ENCODE data around the gene BTN3A1.
"Not testable (repeated sequence)": the region's sequence is repeated elsewhere in the genome, so short reads cannot be mapped to it uniquely, and the experiment has no call there.

The BTN3A1 gene

DNA sequence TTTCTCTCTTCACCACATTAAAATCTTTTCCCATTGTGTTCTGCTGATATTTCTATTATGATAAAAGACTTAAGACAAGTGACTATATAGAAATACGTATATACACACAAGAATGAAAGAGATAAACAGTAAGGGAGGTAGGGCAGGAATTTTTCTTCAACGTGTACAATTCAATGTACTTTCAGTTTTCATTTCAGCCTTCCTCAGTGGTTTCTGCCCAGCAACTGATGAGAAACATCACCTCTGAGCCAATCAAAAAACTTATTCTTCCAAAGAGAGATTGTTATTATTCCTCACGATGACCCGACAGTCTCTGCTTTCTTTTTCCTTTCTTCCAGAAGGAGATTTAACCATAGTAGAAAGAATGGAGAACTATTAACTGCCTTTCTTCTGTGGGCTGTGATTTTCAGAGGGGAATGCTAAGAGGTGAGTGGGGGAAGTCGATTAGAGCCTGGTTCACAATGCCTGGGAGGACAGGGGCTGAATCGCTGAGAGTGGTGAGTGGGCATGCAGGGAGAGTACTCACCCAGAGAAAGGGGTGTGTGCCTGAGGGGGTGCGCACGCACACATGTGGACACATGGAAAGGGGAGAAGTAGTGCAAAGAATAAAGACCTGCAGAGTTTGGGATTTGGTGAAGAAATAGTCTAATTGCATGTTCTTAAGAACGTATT is at the start of gene BTN3A1:
Gene BTN3A1 (plus strand): TSS at position 289 of the 672 bp plus-strand sequence. CDS start 3,289 bp downstream, outside the sequence.
- DNase-seq (ENCODE audit: low spot score), result peak; percentile 67
- peak; percentile 88 for FAIRE-seq

- no peak for FAIRE-seq
Observed at GRCh38 chr6:26352315-26352714, 49.8 kb upstream of the BTN3A1 start.

DNA sequence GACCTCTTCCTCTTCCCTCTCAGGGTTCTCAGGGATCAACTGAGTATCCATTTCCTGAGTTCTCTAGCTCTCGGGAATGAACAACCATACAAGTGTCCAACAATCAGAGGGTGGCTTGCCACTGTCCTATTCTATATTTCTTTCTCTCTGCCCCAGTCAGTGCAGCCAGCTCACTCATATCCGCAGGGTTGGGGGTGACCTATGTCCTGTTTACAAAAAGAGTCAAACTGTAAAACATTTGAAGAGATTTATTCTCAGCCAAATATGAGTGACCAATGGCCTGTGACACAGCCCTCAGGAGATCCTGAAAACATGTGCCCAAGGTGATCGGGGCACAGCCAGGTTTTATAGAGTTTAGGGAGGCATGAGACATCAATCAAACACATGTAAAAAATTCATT is 47.9 kb upstream of the BTN3A1 start:
- no peak for FAIRE-seq
- no peak for DNase-seq (ENCODE audit: low spot score)

More at GRCh38 chr6:26352315-26352714, 49.8 kb upstream of the BTN3A1 start:
- DNase-seq (ENCODE audit: low spot score), result no peak

DNA sequence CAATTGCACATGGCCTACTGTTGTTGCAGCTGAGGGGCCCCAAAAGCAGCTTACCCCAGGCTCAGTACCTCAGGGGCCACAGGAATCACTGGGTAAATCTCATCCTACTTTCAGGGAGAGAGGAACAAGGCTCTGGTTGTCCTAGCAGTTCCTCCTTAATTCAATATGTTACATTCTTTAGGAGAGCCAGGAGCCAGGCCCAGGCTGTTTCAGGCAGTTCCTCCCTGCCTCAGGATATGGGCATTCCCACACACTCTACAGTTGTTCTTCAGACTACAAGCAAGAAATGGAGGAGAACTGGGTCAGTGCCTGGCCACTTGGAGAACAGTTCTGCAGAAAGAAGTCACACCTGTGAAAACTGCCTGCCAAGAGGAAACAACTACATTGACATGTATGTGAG is 46.7 kb upstream of the BTN3A1 start:
- DNase-seq (ENCODE audit: low spot score), result no peak
- FAIRE-seq, result no peak

GRCh38 chr6:26357543-26357942 is 44.5 kb upstream of the BTN3A1 start:
- not testable (repeated sequence) for FAIRE-seq

DNA sequence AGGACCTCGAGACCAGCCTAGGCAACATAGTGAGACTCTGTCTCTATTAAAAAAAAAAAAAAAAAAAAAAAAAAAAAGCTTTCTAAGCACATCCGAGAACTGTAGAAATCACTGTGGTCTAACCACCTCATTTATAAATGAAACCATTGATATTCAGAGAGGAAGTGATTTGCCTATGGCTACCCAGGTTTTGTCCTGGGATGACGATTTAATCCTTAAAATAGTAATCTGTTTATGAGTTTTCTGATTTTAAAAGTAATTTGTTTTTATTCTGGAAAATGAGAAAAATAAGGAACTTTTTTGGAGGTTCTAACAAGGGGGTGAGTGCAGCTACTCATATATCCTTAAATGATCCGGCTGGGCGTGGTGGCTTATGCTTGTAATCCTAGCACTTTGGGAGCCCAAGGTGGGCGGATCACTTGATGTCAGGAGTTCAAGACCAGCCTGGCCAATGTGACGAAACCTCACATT is 43.5 kb upstream of the BTN3A1 start:
- DNase-seq (ENCODE audit: low spot score) (no peak), FAIRE-seq (no peak)

More at GRCh38 chr6:26357543-26357942, 44.5 kb upstream of the BTN3A1 start:
- not testable (repeated sequence) for DNase-seq (ENCODE audit: low spot score)

- no peak for FAIRE-seq
- DNase-seq (ENCODE audit: low spot score), result no peak
Observed at GRCh38 chr6:26359765-26360164, 42.3 kb upstream of the BTN3A1 start.

DNA sequence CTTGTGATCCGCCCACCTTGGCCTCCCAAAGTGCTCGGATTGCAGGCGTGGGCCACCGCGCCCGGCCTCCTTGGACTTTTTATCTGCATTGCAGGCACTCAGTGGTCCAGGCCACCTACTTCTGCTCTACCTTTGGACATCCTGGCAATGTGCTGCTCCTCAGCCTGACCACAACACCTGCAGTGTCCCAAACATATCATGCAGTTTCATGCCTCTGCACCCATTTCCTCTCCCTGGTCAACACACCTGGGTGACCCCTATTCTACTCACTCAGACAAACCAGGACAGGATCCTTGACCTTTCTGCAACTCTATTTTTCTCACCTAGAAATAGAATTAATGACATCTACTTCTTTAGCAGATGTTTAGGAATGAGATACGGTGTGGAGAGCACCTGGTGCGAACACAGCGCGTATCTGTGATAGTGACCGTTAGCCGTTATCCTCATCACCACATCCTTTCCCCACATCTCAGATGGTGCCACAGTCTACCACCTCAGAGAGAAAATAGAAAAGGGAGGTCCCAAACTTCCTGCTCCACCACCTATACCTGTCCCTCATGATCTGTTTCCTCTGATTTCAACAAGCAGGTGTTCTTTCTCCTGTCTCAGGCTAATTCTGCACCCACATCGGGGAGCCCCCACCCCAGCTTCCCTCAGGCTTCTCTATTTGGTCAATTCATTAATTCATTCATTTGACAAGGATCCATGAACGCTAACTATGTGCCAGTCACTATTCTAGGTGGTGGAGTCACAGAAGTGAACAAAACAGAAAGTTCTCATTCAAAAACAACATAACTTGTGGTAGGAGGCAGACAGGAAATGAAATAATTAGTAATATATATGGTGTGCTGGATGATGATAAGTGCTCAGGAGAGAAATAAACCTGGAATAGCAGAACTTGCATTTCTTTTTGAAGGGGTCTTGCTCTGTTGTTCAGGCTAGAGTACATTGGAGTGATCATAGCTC is 41.3 kb upstream of the BTN3A1 start:
- no peak for FAIRE-seq

GRCh38 chr6:26361544-26361943 is 40.5 kb upstream of the BTN3A1 start:
- no peak for FAIRE-seq

More for the DNA sequence above, 41.3 kb upstream of the BTN3A1 start:
- DNase-seq (ENCODE audit: low spot score), result no peak

GRCh38 chr6:26362093-26362835 is 39.8 kb upstream of the BTN3A1 start:
- no peak for DNase-seq (ENCODE audit: low spot score)
- FAIRE-seq, result no peak

More at GRCh38 chr6:26361544-26361943, 40.5 kb upstream of the BTN3A1 start:
- no peak for DNase-seq (ENCODE audit: low spot score)

- DNase-seq (ENCODE audit: low spot score), result no peak
- no peak for FAIRE-seq
Observed at GRCh38 chr6:26362836-26363220, 39.2 kb upstream of the BTN3A1 start.

GRCh38 chr6:26363882-26364701 is 38.0 kb upstream of the BTN3A1 start:
- DNase-seq (ENCODE audit: low spot score), result no peak
- FAIRE-seq, result no peak

DNA sequence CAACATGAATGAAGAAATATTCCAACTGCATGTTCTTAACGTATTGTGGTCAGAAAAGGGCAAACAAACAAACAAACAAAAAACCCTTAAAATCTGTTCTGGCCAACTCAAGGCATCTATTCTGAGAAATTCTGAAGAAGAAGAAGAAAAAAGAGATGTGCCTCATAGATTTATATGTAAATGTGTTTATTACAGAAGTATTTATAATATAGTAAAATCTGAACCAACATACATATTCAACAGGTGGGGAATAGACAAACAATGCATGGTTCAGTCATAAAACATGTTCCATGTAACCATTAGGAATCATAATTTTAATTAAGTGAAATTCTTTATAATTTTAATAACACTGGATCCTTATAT is 36.5 kb upstream of the BTN3A1 start:
- no peak for FAIRE-seq

DNA sequence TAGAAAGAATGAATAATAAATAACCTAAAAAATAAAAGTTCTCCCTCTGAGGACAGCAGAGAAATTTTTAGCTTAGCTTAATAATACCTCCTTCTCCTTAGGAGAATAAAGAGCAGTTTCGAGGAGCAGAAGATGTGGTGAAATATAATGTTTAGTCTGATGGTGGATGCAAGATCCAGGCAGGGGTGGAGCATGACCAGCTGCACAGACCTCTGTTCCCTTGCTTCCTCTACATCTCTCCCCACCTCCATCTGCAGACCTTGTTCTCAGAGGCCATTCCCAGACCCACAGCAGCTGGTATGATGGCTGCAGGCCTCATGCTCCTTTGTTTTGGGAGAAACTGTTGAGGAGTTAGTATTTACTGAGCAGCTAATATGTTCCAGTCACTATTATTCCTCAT is 35.6 kb upstream of the BTN3A1 start:
- FAIRE-seq (no peak), DNase-seq (ENCODE audit: low spot score) (no peak)

More for the DNA sequence above, 36.5 kb upstream of the BTN3A1 start:
- DNase-seq (ENCODE audit: low spot score), result no peak

- no peak for FAIRE-seq
Observed at GRCh38 chr6:26367114-26367513, 35.0 kb upstream of the BTN3A1 start.

DNA sequence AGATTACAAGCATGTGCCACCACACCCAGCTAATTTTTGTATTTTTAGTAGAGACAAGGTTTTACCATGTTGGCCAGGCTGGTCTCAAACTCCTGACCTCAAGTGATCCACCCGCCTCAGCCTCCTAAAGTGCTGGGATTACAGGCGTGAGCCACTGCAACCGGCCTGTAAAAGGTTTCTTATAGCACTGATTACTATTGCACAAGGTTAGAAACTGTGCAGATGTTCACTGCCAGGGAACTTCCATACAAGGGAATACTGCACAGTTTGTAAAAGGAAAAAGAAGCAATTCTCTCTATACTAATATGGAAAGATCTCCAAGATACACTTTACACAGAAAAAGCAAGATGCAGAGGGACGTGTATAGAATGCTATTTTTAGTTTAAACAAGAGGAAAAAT is 30.3 kb upstream of the BTN3A1 start:
- DNase-seq (ENCODE audit: low spot score); FAIRE-seq: not testable (repeated sequence)

More at GRCh38 chr6:26367114-26367513, 35.0 kb upstream of the BTN3A1 start:
- DNase-seq (ENCODE audit: low spot score), result no peak

GRCh38 chr6:26372308-26373144 is 29.5 kb upstream of the BTN3A1 start:
- DNase-seq (ENCODE audit: low spot score) (no peak), FAIRE-seq (no peak)

DNA sequence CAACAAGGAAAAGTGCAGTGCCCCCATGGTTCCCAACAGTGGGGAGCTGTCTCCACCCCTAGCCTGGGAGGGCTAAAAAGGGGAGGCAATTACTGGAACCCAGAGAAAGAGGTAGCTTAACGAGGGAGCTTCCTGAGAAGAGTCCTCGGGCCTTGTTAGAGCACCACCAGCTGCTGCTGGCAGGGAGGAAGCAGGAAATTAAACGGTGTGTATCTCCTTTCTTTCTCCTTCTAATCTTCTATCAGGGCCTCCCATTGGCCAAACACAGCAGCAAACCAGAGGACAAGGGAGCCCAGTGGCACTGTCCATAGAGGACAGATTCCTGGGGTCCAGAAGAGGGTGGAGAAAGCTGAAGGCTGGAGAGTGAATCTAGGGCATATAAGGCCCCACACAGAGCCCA is 26.8 kb upstream of the BTN3A1 start:
- no peak for FAIRE-seq
- no peak for DNase-seq (ENCODE audit: low spot score)

- DNase-seq (ENCODE audit: low spot score), result no peak
- no peak for FAIRE-seq
Observed at GRCh38 chr6:26377719-26378118, 24.4 kb upstream of the BTN3A1 start.

DNA sequence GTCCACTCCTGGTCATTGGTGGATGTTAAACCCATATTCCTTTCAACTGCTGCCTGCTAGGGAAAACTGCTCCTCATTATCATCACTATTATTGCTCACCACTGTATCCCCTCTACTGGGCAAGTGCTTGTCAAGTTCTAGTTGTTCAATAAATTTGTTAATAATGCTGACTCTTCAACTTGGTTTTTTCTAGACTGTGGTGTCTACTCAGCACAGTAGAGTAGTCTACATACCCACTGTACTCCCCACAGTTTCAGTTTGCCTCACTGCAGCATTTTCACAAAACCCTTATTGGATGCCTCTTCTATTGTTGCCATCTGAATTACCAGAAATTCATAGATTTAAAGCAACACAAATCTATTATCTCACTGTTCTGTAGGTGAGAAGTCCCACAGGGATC is 23.9 kb upstream of the BTN3A1 start:
- FAIRE-seq; DNase-seq (ENCODE audit: low spot score): not testable (repeated sequence)
